Central memory CD8-positive, alpha-beta T cell (primary cell): ENCODE results near the gene RAD18.

Source experiments
- ATAC-seq: fragments of 150-1000 bp; cut with Tn5 transposase; replicated peaks from 2 replicates; pipeline ENCODE4 v1.10.0; 2022; ENCODE audit warnings: mild to moderate bottlenecking, moderate FRiP score, moderate number of reproducible peaks; ENCODE audit not compliant: poor library complexity, severe bottlenecking; ENCODE audit errors: extremely low read depth
- DNase-seq, 2 donors: peaks; one replicate each; pipeline ENCODE4 v3.0.0; 2021; ENCODE audit warnings: low spot score in 2 of 2
- H3K27ac Mint-ChIP-seq: one replicate; pipeline ENCODE4 v1.8.0; 2022; ENCODE audit warnings: low read depth, mild to moderate bottlenecking, moderate library complexity, mixed read lengths
- H3K27me3 Mint-ChIP-seq: one replicate; pipeline ENCODE4 v1.8.0; 2022; ENCODE audit warnings: mixed read lengths
- H3K36me3 Mint-ChIP-seq: one replicate; pipeline ENCODE4 v1.8.0; 2022; ENCODE audit warnings: mild to moderate bottlenecking, moderate library complexity, mixed read lengths; ENCODE audit not compliant: insufficient read depth
- H3K4me1 Mint-ChIP-seq: one replicate; pipeline ENCODE4 v1.8.0; 2022; ENCODE audit warnings: mixed read lengths
- H3K4me3 Mint-ChIP-seq: one replicate; pipeline ENCODE4 v1.8.0; 2022; ENCODE audit warnings: mild to moderate bottlenecking, moderate library complexity, mixed read lengths
- H3K9me3 Mint-ChIP-seq: one replicate; pipeline ENCODE4 v1.8.0; 2022; ENCODE audit warnings: mixed read lengths

RAD18 gene

DNA sequence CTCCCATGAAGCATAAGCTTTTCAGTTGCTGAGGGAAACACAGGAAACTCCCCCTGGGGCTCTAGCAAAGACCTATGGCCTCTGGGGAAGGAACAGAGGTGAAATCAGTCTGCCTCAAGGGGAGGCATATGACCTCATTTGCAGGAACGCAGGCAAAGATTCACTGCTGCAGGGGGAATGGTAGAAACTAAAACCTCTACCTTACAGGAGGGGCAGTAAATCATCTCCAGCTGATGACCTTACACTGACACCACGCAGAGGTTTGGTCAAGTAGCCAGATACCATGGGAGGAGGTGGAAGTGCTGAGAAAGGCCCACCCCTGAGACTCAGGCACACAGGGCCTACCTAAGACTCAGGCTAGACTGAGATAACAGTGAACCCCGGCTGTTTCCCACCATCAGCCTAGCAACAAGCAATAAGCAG lies 81.1 kb downstream of the RAD18 start:
- H3K27ac Mint-ChIP-seq = no peak overlapping the region
- peaks cover 2% of the 10 kb centered on the region for H3K36me3 Mint-ChIP-seq
- ATAC-seq (no peak), DNase-seq (no peak)
- H3K27me3 Mint-ChIP-seq = no peaks in the 10 kb centered on the region
- no peaks in the 10 kb centered on the region for H3K9me3 Mint-ChIP-seq
- H3K4me3 Mint-ChIP-seq = no peak overlapping the region
- no peaks in the 10 kb centered on the region for H3K4me1 Mint-ChIP-seq

DNA sequence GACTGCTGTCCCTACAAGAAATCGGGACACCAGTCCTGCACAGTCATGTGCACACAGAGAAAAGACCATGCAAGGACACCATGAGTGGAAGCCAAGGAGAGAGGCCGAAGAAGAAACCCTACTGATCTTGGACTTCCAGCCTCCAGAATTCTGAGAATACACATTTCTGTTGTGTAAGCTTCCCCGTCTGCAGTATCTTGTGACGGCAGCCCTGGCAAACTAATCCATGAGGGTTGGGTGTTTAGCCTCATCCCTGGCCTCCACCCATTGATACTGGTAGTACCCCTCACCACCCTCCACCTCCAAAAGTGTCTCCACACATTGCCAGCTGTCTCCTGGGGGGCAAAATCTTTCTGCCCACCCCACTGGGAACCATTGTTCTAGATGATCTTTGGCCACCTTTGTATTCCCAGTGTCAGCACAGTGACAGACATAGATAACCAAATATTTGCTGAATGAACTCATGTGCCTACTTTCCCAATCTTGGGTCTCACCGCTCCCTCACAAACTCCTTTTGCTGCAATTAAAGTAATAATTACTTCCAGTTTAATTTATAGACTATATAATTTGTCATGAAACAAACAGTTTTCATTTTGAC lies 83.8 kb downstream of the RAD18 start:
- Mint-ChIP-seq H3K36me3 (peaks cover 1% of the 10 kb centered on the region), H3K27ac (no peak overlapping the region), H3K4me3 (no peak overlapping the region), H3K4me1 (no peaks in the 10 kb centered on the region), H3K9me3 (no peaks in the 10 kb centered on the region), H3K27me3 (no peaks in the 10 kb centered on the region)
- ATAC-seq (no peak), DNase-seq (no peak)

DNA sequence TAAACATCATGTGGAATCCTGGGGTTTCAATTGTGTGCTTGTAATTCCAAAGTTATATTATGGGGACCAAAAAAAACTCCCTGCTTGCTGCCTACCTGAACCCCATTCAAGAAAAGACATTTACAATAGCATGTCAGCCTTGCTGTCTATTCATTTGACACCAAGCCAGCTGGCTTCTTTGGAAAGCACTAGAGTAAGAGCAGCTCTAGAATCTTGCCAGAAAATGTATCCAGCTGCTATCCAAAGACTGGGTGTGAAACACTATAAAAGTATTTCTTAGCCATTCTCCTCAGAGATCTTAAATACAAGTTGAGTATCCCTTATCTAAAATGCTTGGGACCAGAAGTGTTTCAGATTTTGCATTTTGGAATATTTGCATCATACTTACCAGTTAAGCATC lies 87.4 kb downstream of the RAD18 start:
- peaks cover 3% of the 10 kb centered on the region for H3K36me3 Mint-ChIP-seq
- no peaks in the 10 kb centered on the region for H3K4me1 Mint-ChIP-seq
- ATAC-seq (no peak), DNase-seq (no peak)
- no peak overlapping the region for H3K4me3 Mint-ChIP-seq
- H3K27me3 Mint-ChIP-seq = no peaks in the 10 kb centered on the region
- H3K27ac Mint-ChIP-seq = no peak overlapping the region
- H3K9me3 Mint-ChIP-seq = no peaks in the 10 kb centered on the region

DNA sequence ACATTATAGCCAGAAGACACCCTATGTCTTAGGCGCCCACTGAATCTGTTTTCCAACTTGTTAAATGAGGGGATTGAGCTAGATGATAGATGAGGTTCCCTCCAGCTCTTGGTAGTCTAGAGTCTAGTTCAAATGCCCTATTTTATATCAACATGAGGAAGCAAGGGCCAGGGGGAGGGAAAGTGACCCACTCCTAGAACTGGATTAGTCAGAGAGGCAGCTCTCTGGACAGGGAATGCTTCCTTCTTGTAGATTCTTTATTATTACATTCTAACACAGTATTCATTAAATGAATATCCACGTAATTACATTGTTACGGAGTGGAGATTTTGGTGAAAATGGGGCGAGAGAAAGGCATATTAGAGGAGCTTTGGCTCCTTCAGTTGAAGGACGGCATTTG lies 89.5 kb downstream of the RAD18 start:
- no peak overlapping the region for H3K4me3 Mint-ChIP-seq
- peaks cover 3% of the 10 kb centered on the region for H3K36me3 Mint-ChIP-seq
- ATAC-seq (no peak), DNase-seq (no peak)
- H3K27ac Mint-ChIP-seq = no peak overlapping the region
- no peaks in the 10 kb centered on the region for H3K27me3 Mint-ChIP-seq
- H3K4me1 Mint-ChIP-seq = no peaks in the 10 kb centered on the region
- H3K9me3 Mint-ChIP-seq = no peaks in the 10 kb centered on the region

DNA sequence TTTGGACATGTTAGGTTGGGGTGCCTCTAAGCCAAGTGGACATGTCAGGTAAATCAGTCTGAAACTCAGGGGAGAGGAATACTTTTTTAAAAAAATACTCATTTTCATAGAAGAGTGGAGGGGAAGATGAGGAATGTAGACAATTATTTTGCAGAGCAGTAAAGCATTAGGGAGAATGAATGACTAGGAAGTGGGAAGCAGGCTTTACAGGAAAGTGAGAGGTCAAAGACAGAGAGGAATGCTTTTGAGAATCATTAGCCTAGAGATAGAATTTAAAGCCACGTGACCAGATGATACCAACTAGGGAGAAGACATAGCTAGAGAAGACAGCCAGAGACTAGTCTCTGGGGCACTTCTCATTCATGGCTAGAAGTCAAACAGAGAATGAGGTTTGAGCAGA lies 91.0 kb downstream of the RAD18 start:
- Mint-ChIP-seq H3K27ac (no peak overlapping the region), H3K27me3 (no peaks in the 10 kb centered on the region), H3K4me3 (no peak overlapping the region), H3K9me3 (no peaks in the 10 kb centered on the region), H3K36me3 (peaks cover 2% of the 10 kb centered on the region), H3K4me1 (no peaks in the 10 kb centered on the region)
- no peak for DNase-seq
- no peak for ATAC-seq

DNA sequence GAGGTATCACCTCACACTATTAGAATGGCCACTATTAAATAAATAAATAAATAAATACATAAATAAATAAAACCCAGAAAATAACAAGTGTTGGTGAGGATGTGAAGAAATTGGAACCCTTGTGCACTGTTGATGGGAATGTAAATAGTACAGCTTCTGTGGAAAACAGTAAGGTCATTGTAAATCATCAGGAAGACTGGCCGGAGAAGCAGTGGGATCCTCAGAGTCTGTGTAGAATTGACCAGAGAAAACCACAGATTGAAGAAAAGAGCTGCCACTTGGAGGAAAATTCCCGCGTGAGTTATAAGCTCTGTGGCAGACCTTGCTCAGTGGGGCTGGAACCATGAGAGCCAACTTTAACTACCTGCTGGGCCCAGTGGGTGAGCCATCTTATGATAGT lies 92.0 kb downstream of the RAD18 start:
- H3K27me3 Mint-ChIP-seq = no peaks in the 10 kb centered on the region
- DNase-seq = no peak
- H3K27ac Mint-ChIP-seq = no peak overlapping the region
- H3K4me3 Mint-ChIP-seq = no peak overlapping the region
- peaks cover 2% of the 10 kb centered on the region for H3K36me3 Mint-ChIP-seq
- no peaks in the 10 kb centered on the region for H3K9me3 Mint-ChIP-seq
- no peaks in the 10 kb centered on the region for H3K4me1 Mint-ChIP-seq
- ATAC-seq = no peak

DNA sequence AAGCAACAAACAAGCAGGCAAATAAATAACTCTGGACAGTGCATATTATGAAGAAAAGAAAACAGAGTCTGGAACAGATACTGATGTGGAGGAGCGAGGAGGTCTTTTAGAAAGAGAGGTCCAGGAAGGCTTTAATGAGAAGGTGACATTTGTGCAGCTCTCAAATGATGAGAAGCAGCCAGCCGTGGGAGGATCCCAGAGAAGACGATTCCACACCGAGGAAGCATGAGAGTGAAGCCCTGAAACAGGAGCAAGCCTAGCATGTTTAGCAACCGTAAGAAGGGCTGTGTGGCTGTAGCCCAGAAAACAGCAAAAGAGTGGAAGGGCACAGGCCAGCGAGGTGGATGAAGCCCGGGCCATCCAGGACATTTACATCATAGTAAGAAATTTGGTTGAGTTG lies 93.1 kb downstream of the RAD18 start:
- peaks cover 2% of the 10 kb centered on the region for H3K36me3 Mint-ChIP-seq
- H3K27me3 Mint-ChIP-seq = no peaks in the 10 kb centered on the region
- ATAC-seq = no peak

DNA sequence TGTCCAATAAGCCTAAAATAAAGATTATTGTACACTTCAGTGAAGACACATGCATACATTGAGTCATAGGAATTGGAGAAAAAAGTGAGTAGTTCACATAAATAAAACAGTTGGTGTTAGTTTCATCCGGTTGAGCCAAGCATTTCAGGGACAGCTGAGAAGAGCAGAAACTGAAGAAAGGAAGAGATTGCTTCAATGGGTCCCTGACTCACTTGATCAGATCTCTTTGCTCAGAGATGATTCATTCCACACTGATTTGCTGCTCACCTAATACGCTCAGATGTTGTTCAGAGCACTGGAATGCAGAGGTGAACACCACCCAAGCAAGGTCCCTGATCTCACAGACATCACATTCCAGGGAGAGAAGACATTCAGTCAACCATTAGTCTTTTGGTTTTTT lies 93.7 kb downstream of the RAD18 start:
- Mint-ChIP-seq H3K9me3 (no peaks in the 10 kb centered on the region), H3K27me3 (no peaks in the 10 kb centered on the region), H3K36me3 (peaks cover 2% of the 10 kb centered on the region), H3K27ac (no peak overlapping the region), H3K4me3 (no peak overlapping the region), H3K4me1 (no peaks in the 10 kb centered on the region)
- DNase-seq (no peak), ATAC-seq (no peak)

More for the DNA sequence above, 93.1 kb downstream of the RAD18 start:
- no peaks in the 10 kb centered on the region for H3K4me1 Mint-ChIP-seq
- H3K4me3 Mint-ChIP-seq = no peak overlapping the region
- no peak for DNase-seq
- H3K27ac Mint-ChIP-seq = no peak overlapping the region
- H3K9me3 Mint-ChIP-seq = no peaks in the 10 kb centered on the region

DNA sequence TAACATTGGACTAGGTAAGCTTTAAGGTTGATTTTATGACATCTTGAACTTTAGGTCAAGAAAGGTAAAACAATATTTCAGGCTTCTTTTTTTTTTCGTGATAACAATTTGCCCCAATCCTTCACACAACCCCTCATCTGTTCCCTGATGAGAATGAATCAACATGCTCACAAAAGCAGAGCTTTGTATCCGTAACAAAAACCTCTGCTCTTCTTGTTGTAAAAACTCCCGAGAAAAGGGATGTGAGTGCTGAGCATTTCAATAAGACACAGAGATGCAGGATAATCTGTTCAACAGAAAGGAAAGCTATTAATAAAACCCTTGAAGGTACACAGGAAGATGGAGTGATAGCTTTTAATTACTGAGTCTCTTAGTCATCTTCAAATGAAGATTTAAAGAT lies 94.3 kb downstream of the RAD18 start:
- Mint-ChIP-seq H3K27me3 (no peaks in the 10 kb centered on the region), H3K27ac (no peak overlapping the region), H3K4me1 (no peaks in the 10 kb centered on the region), H3K4me3 (no peak overlapping the region), H3K36me3 (peaks cover 2% of the 10 kb centered on the region), H3K9me3 (no peaks in the 10 kb centered on the region)
- ATAC-seq (no peak), DNase-seq (no peak)

DNA sequence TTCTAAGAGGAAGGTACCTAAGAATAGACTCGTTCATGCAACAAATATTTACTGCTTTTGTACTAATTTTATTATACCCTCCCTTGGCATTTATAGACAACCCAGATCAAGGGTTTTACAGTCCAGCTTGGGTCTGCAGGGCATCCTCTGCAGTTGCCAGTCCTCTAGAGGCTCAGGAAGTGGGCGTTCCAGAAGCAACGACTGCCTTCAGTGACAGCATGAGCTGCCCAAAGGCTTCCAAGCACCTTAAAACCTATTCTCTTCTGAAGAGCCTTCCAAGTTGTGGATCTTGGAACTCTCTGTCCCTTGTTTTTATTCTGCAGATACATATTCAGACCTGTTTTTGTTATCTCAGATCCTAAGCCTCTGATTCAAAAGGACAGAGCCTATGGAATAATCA lies 95.6 kb downstream of the RAD18 start:
- no peaks in the 10 kb centered on the region for H3K9me3 Mint-ChIP-seq
- no peak overlapping the region for H3K27ac Mint-ChIP-seq
- H3K27me3 Mint-ChIP-seq = no peaks in the 10 kb centered on the region
- H3K4me3 Mint-ChIP-seq = no peak overlapping the region
- H3K36me3 Mint-ChIP-seq = peaks cover 2% of the 10 kb centered on the region
- H3K4me1 Mint-ChIP-seq = no peaks in the 10 kb centered on the region
- ATAC-seq (no peak), DNase-seq (no peak)

DNA sequence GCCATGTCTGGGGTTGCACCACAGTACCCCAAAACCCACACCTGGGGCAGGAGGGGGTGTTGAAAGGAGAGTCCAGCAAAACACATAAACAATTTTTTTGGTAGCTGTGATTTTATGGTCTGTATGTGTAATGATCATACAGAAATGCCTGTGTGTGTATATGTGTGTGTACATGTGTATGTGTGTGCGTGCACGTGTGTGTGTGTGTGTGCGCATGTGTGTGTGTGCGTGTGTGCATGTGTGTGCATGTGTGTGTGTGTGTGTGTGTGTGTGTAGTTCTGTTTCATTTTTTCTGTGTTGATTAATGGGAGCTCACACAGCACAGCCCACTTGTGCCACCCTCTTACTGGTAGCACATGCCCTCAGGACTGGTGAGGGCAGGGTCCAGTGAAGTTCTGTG lies 97.6 kb downstream of the RAD18 start:
- no peaks in the 10 kb centered on the region for H3K4me1 Mint-ChIP-seq
- no peak for ATAC-seq
- DNase-seq = no peak
- H3K27ac Mint-ChIP-seq = no peak overlapping the region
- H3K9me3 Mint-ChIP-seq = no peaks in the 10 kb centered on the region
- H3K27me3 Mint-ChIP-seq = no peaks in the 10 kb centered on the region
- no peak overlapping the region for H3K4me3 Mint-ChIP-seq
- no peaks in the 10 kb centered on the region for H3K36me3 Mint-ChIP-seq

DNA sequence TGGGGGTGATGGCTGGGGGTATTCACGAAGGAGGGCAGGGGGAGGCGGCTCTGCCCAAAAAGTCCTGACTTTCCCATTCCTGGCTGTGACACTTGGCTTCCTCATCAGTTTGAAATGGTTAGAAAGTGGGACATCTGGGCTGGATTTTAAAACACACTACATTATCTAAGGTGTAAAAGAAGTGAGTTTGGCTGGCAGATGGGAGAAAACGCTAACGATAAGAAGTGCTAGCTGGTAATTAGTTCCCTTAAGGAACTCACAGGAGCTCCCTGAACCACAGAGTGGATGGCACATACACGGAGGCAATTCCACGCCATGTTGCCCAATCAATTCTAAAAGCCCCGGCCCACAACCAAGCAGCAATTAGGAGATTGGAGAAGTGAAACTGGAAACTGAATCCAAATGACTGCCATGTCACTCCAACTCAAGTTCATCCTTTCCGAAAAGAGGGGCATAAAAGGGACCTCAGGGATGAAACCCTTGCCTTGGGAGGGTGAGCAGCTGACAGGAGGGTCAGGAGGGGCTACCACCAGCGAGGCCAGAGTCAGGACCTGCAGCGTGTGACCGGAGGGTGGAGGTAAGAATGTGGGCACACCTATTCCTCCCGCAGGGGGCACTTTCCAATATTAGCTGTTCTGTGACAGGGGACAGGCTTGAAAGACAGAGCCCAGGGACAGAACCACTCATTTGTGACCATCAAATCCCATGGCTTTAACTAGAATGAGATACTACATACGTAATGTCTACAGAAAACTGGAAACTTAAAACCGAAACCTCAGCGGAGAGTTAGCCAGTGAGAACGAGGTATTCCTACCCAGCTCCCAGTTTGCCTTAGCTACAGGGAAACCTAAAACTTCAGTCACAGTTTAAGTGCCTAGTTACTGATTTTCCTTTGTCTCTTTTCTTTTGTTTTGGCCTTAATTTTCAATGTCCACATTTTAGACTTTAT lies 98.6 kb downstream of the RAD18 start:
- no peak for DNase-seq
- Mint-ChIP-seq H3K4me1 (no peaks in the 10 kb centered on the region), H3K9me3 (no peaks in the 10 kb centered on the region), H3K27me3 (no peaks in the 10 kb centered on the region), H3K27ac (no peak overlapping the region), H3K36me3 (no peaks in the 10 kb centered on the region), H3K4me3 (no peak overlapping the region)
- ATAC-seq = no peak

DNA sequence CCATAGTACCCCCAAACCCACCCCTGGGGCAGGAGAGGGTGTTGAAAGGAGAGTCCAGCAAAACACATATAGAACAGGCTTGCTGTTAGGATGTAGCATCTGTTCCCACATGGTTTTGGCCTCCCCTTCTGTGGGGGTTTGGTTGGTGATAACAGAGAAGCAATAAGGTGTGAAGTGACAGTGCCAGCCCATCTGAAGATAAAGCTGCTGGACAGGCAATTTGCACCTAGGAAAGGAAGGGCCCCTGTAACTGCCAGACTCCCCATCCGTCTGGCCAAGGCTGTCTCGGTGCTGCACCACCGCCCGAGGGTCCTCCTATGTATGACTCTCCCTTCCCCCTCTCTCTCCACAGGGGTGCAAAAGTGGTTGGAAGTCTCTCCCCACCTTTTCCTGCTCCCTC lies 99.4 kb downstream of the RAD18 start:
- H3K27me3 Mint-ChIP-seq = no peaks in the 10 kb centered on the region
- no peak overlapping the region for H3K27ac Mint-ChIP-seq
- H3K9me3 Mint-ChIP-seq = no peaks in the 10 kb centered on the region
- no peak overlapping the region for H3K4me3 Mint-ChIP-seq
- DNase-seq (no peak), ATAC-seq (no peak)
- no peaks in the 10 kb centered on the region for H3K4me1 Mint-ChIP-seq
- no peaks in the 10 kb centered on the region for H3K36me3 Mint-ChIP-seq
